ENCODE results near the gene FHOD3. TPM values are rescaled to one million over a fixed set of nuclear protein-coding genes. Genes with fewer than 3 reads are reported as not detected.

FHOD3 gene
- total and polyA plus RNA-seq, 11 donors, result 109 to 532 (median 262) TPM

- intact Hi-C loops (cut with DNase I), result no loop called here
- H3K27me3 ChIP-seq, result no peaks in the 10 kb centered on the region
- H3K9me3 ChIP-seq, result peaks cover 0 to 27% (median 6%) of the 10 kb centered on the region in 12 donors
- H3K4me1 ChIP-seq, result peaks cover 0 to 56% (median 11%) of the 10 kb centered on the region in 12 donors
- no peak overlapping the region for H3K4me3 ChIP-seq
- DNase-seq, result peak in 1 of 5 donors; percentile 61
- no peaks in the 10 kb centered on the region for H3K36me3 ChIP-seq
- peak; percentile 74 to 82 (median 80) for ATAC-seq
- peak overlapping the region in 8 of 12 donors; percentile 21 to 74 (median 54) for H3K27ac ChIP-seq
- 23 to 47% (median 46%) methylated on average over 9 to 10 of the region's 10 CpGs for WGBS, 4 donors
- TF ChIP-seq POLR2A (IDR thresholded peaks at IDR 0.05), result no peak
- TF ChIP-seq, protein P1, sequence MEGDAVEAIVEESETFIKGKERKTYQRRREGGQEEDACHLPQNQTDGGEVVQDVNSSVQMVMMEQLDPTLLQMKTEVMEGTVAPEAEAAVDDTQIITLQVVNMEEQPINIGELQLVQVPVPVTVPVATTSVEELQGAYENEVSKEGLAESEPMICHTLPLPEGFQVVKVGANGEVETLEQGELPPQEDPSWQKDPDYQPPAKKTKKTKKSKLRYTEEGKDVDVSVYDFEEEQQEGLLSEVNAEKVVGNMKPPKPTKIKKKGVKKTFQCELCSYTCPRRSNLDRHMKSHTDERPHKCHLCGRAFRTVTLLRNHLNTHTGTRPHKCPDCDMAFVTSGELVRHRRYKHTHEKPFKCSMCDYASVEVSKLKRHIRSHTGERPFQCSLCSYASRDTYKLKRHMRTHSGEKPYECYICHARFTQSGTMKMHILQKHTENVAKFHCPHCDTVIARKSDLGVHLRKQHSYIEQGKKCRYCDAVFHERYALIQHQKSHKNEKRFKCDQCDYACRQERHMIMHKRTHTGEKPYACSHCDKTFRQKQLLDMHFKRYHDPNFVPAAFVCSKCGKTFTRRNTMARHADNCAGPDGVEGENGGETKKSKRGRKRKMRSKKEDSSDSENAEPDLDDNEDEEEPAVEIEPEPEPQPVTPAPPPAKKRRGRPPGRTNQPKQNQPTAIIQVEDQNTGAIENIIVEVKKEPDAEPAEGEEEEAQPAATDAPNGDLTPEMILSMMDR (IDR thresholded peaks at IDR 0.05), result no peak
These were observed 18.2 kb downstream of the FHOD3 start for GRCh38 chr18:36315736-36316135.

DNA sequence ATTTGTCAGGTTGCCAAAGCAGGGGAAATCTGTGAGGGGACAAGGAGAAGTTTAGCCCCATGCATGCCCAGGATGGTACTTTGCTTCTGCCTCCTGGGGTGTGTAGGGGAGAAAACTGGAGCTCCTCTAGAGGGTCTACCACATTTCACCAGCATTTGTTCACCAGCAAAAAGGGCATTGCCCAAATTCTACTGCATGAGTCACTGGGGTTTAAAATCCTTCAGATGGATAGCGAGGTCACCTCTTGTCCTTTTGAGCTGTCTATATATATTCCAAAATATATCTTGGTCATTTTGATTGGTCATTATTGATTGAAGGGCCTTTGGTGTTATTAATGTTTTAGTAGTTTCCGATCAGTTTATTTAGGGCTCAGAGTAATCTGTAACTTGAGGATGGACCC is 18.7 kb downstream of the FHOD3 start:
- DNase-seq (no peak), ATAC-seq (no peak)
- H3K9me3 ChIP-seq, result peaks cover 0 to 27% (median 6%) of the 10 kb centered on the region in 12 donors
- intact Hi-C loops (cut with DNase I), result no loop called here
- H3K4me1 ChIP-seq, result peaks cover 0 to 58% (median 12%) of the 10 kb centered on the region in 12 donors
- WGBS, 4 donors, result 83 to 91% (median 90%) methylated on average over 2 of the region's 2 CpGs
- TF ChIP-seq, protein P1 (IDR thresholded peaks at IDR 0.05), result no peak
- TF ChIP-seq POLR2A (IDR thresholded peaks at IDR 0.05), result no peak
- no peaks in the 10 kb centered on the region for H3K36me3 ChIP-seq
- peak overlapping the region in 5 of 12 donors; percentile 35 to 74 (median 67) for H3K27ac ChIP-seq
- H3K4me3 ChIP-seq, result no peak overlapping the region
- no peaks in the 10 kb centered on the region for H3K27me3 ChIP-seq

DNA sequence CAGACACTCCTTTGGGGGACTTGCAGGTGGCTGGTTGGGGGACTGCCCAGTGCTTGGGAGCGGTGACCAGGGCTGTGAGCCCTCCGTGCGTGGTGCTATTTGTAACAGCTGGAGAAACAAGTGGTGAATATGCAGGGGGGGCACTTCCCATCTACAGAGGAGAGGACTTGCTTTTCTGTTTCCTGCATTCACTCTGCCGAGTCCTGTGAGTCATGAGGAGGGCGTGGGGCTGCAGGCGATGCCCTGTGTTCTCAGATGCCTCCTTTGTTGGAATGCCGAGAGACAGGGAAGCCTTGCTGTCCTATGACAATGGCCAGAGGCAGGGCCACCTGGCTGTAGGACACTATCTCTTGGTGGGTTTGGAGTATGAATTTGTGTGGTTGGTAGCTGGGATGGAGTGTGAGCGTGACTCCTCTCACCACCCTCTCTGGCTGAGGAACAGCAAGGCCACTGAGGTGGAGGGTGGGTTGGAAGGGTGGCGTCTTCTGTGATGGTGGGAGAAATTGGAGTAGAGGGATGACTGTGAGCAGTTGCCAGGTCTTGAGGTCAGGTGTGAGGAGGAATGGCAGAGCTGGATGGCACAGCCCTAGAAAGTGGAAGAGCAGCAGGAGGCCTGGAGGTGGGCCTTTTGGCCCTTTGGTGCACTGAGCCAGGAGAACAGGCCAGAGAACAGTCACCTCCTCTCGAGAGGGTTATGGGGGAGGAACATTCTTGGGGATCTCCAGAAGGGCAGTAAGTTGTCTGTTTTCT is 24.3 kb downstream of the FHOD3 start:
- DNase-seq, result no peak
- Histone ChIP-seq H3K4me1 (peaks cover 0 to 62% (median 13%) of the 10 kb centered on the region in 12 donors), H3K4me3 (no peak overlapping the region), H3K27me3 (no peaks in the 10 kb centered on the region), H3K27ac (peak overlapping the region in 5 of 12 donors; percentile 8 to 83 (median 58)), H3K36me3 (no peaks in the 10 kb centered on the region), H3K9me3 (peaks cover 0 to 27% (median 6%) of the 10 kb centered on the region in 12 donors)
- ATAC-seq, result peak; percentile 1 to 54 (median 30)
- intact Hi-C loops (cut with DNase I), result loop anchor here in 2 of 10 donors (5.0 to 10.0 kb wide), 2 partner anchors 143 to 145 kb away; no protein-coding TSS in a partner anchor
- no peak for TF ChIP-seq POLR2A (IDR thresholded peaks at IDR 0.05)
- TF ChIP-seq, protein P1 (IDR thresholded peaks at IDR 0.05), result no peak
- 38 to 49% (median 45%) methylated on average over 10 of the region's 10 CpGs for WGBS, 4 donors

GRCh38 chr18:36322408-36322728 is 24.9 kb downstream of the FHOD3 start:
- Histone ChIP-seq H3K4me1 (peaks cover 0 to 67% (median 15%) of the 10 kb centered on the region in 12 donors), H3K27ac (peak overlapping the region in 3 of 12 donors; percentile 58 to 83 (median 61)), H3K36me3 (no peaks in the 10 kb centered on the region), H3K9me3 (peaks cover 0 to 24% (median 6%) of the 10 kb centered on the region in 12 donors), H3K27me3 (no peaks in the 10 kb centered on the region), H3K4me3 (no peak overlapping the region)
- no peak for ATAC-seq
- DNase-seq, result no peak
- 88 to 100% (median 95%) methylated on average over 1 of the region's 1 CpG for whole genome bisulfite sequencing, 4 donors
- TF ChIP-seq POLR2A (IDR thresholded peaks at IDR 0.05), result no peak
- TF ChIP-seq, protein P1 (IDR thresholded peaks at IDR 0.05), result no peak
- intact Hi-C loops (cut with DNase I), result loop anchor here in 2 of 10 donors (5.0 to 10.0 kb wide), 2 partner anchors 142 to 145 kb away; no protein-coding TSS in a partner anchor
